ENCODE results near the gene PRIM1.
A peak's percentile ranks its signal among the peaks of the same experiment; 100 is the strongest.
"Not testable (repeated sequence)": the region's sequence is repeated elsewhere in the genome, so short reads cannot be mapped to it uniquely, and the experiment has no call there.

The PRIM1 gene

GRCh38 chr12:56751712-56752598 is at the start of gene PRIM1:
Gene PRIM1 (minus strand): TSS chr12:56752323. CDS start chr12:56752298, 25 bp downstream.
- peak; percentile 89 to 95 for DNase-seq

DNA sequence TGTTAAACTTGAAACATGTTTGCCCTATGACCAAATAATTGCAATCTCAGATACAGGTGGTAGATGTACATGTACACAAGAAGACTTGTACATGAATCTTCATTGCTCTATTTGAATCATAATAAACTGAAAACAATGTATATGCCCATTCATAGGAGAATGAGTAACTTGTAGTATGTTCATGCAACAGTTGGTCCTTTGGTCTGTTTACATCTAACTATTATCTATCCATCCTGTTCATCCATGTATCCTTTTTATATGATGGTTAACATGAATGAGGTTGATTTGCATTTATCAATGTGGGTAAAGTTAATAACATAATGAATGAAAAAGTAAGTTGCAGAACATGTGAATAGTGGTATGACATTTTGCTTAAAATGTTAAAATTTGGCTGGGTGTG is 48.1 kb upstream of the PRIM1 start:
- no peak for DNase-seq

- DNase-seq: not testable (repeated sequence)
Observed at GRCh38 chr12:56799345-56799744, 47.2 kb upstream of the PRIM1 start.

- not testable (repeated sequence) for DNase-seq
Observed at GRCh38 chr12:56795791-56796190, 43.7 kb upstream of the PRIM1 start.

DNA sequence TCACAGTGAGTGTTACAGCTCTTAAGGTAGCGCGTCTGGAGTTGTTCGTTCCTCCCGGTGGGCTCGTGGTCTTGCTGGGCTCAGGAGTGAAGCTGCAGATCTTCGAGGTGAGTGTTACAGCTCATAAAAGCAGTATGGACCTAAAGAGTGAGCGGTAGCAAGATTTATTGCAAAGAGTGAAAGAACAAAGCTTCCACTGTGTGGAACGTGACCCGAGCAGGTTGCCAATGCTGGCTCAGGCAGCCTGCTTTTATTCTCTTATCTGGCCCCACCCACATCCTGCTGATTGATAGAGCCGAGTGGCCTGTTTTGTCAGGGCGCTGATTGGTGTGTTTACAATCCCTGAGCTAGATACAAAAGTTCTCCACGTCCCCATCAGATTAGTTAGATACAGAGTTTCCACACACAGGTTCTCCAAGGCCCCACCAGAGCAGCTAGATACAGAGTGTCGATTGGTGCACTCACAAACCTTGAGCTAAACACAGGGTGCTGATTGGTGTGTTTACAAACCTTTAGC is 43.0 kb upstream of the PRIM1 start:
- not testable (repeated sequence) for DNase-seq

- not testable (repeated sequence) for DNase-seq
Observed at GRCh38 chr12:56793124-56793523, 41.0 kb upstream of the PRIM1 start.

DNA sequence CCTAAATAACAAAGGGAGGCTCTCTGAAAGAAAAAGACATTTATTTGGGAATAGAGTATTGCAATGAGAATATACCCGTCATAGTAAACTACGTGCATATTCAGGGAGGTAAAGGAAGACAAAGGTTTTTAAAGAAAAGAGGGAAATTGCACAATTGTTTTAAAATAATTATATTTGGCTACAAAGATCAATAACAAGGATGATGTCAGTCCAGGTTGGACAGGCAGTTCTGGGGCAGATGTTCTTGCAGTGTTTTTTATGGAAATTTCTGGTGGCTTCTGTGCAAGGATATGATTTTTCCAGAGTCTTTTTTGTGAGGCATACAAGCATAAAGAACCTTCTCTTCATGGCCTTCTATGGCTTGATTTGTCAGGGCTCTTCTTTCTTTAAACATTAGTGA is 40.6 kb upstream of the PRIM1 start:
- DNase-seq: no peak

GRCh38 chr12:56789429-56789828 is 37.3 kb upstream of the PRIM1 start:
- not testable (repeated sequence) for DNase-seq

GRCh38 chr12:56787498-56787897 is 35.4 kb upstream of the PRIM1 start:
- no peak for DNase-seq

DNA sequence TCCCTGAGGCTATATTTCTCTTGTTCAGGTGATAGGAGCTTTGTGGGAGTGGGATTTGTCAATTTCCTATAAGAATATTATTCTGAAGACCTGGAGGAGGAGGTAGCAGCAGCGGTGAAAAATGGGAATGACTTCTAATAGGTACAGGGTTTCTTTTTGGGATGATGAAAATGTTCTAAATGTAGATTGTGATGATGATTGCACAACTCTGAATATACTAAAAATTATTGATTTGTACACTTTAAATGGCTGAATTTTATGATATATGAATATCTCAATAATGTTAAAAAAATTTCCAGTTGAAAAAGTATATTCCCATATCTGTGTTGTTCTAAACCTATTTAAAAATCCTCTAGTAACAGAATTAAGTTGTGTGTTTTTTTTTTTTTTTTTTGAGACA is 33.8 kb upstream of the PRIM1 start:
- no peak for DNase-seq

- no peak for DNase-seq
Observed at GRCh38 chr12:56785141-56785865, 33.2 kb upstream of the PRIM1 start.

GRCh38 chr12:56781726-56782125 is 29.6 kb upstream of the PRIM1 start:
- no peak for DNase-seq

DNA sequence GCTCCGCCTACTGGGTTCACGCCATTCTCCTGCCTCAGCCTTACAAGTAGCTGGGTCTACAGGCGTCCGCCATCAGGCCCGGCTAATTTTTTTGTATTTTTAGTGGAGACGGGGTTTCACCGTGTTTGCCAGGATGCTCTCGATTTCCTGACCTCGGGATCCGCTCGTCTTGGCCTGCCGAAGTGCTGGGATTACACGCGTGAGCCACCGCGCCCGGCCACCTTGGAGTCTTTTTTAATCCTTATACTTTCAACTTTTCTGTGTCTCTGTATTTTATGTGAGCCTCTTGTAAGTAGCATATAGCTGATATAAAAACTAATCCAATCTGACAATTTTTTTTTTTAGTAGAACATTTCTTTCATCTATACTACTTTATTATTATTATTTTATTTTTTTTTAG is 26.6 kb upstream of the PRIM1 start:
- no peak for DNase-seq

GRCh38 chr12:56776654-56777053 is 24.5 kb upstream of the PRIM1 start:
- no peak for DNase-seq

- no peak for DNase-seq
Observed at GRCh38 chr12:56775638-56776037, 23.5 kb upstream of the PRIM1 start.

DNA sequence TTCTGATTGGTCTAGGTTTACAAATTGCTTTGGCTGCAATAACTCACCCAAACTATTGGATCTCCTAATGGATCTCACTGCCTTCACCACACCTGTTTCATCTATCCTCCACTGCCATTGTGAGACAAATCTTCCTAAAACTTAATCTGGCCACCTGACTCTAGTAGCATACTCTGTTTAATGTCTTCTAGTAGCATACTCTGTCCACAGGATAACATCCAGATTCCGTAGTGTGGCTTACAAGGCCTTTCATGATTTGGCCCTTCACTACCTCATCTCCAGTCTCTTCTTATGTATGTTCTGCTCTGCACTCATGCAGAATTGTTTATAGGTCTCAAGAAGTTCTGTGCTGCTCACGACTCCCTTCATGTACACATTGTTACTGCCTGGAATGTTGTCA is 21.0 kb upstream of the PRIM1 start:
- DNase-seq: no peak

DNA sequence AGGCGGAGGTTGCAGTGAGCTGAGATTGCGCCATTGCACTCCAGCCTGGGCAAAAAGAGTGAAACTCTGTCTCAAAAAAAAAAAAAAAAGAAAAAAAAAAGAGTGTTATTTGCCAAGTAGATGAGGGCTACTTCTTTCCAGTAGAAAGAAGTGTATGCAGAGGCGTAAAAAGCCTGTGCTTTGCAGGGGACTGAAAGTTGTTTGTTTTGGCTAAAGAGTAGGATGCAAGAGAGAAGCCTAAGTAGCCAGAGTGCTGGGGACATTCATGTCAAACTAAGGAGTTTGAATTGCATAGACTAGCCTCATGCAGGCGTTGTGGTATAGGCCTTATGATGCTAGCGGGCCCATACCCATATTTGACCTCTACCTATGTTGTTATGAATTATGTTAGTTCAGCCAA is 20.5 kb upstream of the PRIM1 start:
- DNase-seq: no peak

DNA sequence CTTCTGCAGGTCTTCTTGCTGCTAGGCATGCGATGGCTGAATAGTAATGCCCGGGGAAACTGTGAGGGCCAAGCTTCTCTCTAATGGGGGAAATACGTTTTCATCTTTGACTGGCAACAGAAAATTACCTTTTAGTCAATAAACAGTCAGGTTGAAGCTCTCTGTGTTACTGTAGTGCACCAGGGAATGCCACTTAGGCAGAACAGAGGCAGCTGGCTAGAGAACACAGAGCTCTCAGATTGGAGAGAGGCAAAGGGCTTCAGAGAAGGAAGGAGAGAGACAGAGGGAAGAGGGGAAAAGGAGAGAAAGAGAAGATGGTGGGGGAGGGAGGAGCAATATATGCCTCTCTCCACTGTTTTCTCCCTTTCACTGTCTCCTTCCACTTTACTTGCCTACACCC is 17.7 kb upstream of the PRIM1 start:
- DNase-seq: no peak

DNA sequence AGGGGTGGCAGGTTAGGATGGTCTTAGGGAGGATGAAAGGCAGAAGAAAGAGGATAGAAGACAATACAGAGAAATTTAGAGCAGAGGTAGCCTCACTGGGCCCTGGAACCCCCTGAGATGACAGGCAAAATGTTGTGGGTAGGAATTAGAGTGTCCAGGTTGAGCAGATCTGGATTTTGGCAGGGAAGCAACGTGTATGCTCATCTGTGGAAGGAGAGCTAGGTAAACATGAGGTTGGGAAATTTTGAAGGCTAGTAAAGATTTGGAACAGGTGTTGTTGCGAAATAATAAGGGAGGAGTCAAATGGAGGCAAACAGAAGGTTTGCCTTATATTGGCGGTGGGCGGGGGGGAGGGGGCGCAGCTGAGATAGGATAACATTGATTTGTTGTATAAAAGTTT is 16.3 kb upstream of the PRIM1 start:
- DNase-seq: no peak

DNA sequence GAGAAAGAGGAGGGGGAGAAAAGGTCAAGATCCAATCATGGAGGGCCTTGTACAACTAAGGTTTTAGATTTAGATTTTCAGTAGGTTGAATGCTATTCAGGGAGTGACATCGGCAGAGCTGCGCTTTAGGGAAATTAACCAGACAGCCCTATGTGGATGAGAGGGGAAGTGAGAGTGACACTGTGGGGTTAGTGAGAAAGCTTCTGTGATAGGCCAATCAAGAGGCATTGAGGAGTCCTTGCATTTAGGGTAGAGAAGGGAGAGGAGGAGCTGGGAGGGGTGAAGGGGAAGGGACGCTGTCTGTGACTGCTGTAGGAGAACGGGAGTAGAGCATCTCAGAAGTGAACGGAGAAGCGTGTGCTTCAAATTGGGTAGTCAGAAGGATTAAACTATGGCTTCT is 14.4 kb upstream of the PRIM1 start:
- no peak for DNase-seq

DNA sequence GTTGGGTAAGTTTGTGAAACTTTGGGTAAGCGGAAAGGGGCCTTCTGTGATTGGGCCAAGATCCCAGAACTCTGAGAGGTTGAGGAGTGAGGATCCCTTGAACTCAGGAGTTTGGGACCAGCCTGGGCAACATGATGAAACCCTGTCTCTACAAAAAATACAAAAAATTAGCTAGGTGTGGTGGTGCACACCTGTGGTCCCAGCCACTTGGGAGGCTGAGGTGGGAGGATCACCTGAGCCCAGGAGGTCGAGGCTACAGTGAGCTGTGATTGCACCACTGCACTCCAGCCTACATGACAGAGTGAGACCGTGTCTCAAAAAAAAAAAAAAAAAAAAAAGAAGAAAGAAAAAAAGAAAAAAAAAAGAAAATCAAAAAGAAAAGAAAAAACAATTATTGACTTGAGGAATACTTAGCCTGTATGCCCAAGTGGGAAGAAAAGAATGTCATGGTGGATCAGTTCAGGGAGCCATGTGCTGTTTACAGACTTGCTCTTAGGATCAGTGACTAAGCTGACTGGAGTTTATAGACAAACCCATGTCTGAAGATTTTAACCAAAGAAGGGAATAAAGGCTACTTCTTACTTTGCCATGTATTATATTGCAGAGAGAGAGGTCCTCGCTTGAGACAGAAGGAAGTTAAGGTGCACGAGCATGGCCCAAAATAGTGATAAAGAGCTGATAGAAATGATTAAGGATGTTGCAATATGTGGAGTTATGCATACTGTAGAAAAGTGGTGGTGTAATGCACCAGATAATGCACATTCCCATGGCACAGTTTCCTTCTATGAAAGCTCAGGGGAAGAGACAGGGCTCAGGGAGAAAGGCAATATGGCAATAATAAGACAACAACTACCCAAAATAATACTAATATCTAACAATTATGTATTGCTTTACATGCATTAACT is 11.9 kb upstream of the PRIM1 start:
- no peak for DNase-seq

- no peak for DNase-seq
Observed at GRCh38 chr12:56761812-56762211, 9.7 kb upstream of the PRIM1 start.

- no peak for DNase-seq
Observed at GRCh38 chr12:56760460-56760859, 8.3 kb upstream of the PRIM1 start.
